Osteoblast (primary cell): ENCODE results near the gene KLK3. TPM values are rescaled to one million over a fixed set of nuclear protein-coding genes. Genes with fewer than 3 reads are reported as not detected.

ENCODE experiments used
- DNase-seq: peaks from one replicate; pipeline ENCODE4 v3.0.0; 2011; ENCODE audit warnings: low spot score, mixed read lengths; ENCODE audit not compliant: insufficient read length; ENCODE audit errors: missing footprints
- H2AFZ ChIP-seq: 2 replicates; pipeline ENCODE4 v1.6.0; 2011; ENCODE audit warnings: mild to moderate bottlenecking, low read length
- H3K27ac ChIP-seq: 2 replicates; pipeline ENCODE4 v1.5.1; 2011; ENCODE audit warnings: mild to moderate bottlenecking, low read depth, low read length, moderate library complexity
- H3K27me3 ChIP-seq: 2 replicates; pipeline ENCODE4 v1.6.0; 2012; ENCODE audit warnings: mild to moderate bottlenecking, control low read depth, inconsistent platforms, low read length, moderate library complexity; ENCODE audit not compliant: insufficient read depth
- H3K36me3 ChIP-seq: 2 replicates; pipeline ENCODE4 v1.5.1; 2011; ENCODE audit warnings: mild to moderate bottlenecking, low read length, control low read depth, moderate library complexity; ENCODE audit not compliant: insufficient read depth
- H3K4me1 ChIP-seq: 2 replicates; pipeline ENCODE4 v1.5.1; 2011; ENCODE audit warnings: mild to moderate bottlenecking, low read length, control low read depth, moderate library complexity; ENCODE audit not compliant: insufficient read depth
- H3K4me2 ChIP-seq: 2 replicates; pipeline ENCODE4 v1.6.0; 2011; ENCODE audit warnings: mild to moderate bottlenecking, low read length; ENCODE audit not compliant: insufficient read depth
- H3K4me3 ChIP-seq: fragments of 200-600 bp; sonication (generic); 3 replicates; pipeline ENCODE4 v1.5.1; 2012; ENCODE audit warnings: mild to moderate bottlenecking, low read length, inconsistent platforms; ENCODE audit not compliant: insufficient read depth
- H3K79me2 ChIP-seq: 2 replicates; pipeline ENCODE4 v1.6.0; 2012; ENCODE audit warnings: mild to moderate bottlenecking, low read length, control low read depth, inconsistent platforms; ENCODE audit not compliant: insufficient read depth
- H3K9me3 ChIP-seq: 2 replicates; pipeline ENCODE4 v1.5.1; 2011; ENCODE audit warnings: low read depth, low read length, control low read depth
- H4K20me1 ChIP-seq: 2 replicates; pipeline ENCODE4 v1.6.0; 2012; ENCODE audit warnings: mild to moderate bottlenecking, low read length, control low read depth; ENCODE audit not compliant: insufficient read depth
- total RNA-seq: library from RNA; depleted of rRNA; stranded (reverse); fragments of >200 nt; gene quantifications from 2 replicates; pipeline ENCODE4 v1.2.3, GENCODE V29; 2012
- TF ChIP-seq, protein P1 (sequence below): IDR thresholded peaks from 2 replicates; pipeline ENCODE4 v1.5.1; 2011; ENCODE audit warnings: mild to moderate bottlenecking, low read depth, low read length, moderate library complexity; ENCODE audit errors: extremely low read depth

The KLK3 gene
- total RNA-seq, 1 donor = not detected

DNA sequence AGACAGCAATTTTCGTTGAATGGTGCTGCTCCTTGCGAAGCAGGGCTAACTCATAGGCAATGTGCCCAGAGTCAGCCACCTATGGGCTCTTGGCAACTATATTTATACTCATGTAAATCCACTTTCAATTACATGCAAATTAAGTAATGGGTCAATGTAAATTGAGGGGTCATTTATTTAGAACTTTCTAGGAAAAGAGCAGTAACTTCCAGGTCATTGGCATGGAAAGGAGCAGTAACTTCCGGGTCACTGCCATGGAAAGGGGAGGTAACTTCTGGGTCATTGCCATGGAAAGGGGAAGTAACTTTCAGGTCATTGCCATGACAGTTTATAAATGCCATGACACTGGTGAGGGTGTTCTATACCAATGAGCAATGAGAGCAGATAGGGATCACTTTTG lies 44.9 kb downstream of the KLK3 start:
- H3K27me3 ChIP-seq = no peaks in the 10 kb centered on the region
- H3K79me2 ChIP-seq = no peaks in the 10 kb centered on the region
- no peak for DNase-seq
- H3K4me3 ChIP-seq = no peak overlapping the region
- H3K9me3 ChIP-seq = no peaks in the 10 kb centered on the region
- no peaks in the 10 kb centered on the region for H4K20me1 ChIP-seq
- no peaks in the 10 kb centered on the region for H3K36me3 ChIP-seq
- TF ChIP-seq, protein P1, sequence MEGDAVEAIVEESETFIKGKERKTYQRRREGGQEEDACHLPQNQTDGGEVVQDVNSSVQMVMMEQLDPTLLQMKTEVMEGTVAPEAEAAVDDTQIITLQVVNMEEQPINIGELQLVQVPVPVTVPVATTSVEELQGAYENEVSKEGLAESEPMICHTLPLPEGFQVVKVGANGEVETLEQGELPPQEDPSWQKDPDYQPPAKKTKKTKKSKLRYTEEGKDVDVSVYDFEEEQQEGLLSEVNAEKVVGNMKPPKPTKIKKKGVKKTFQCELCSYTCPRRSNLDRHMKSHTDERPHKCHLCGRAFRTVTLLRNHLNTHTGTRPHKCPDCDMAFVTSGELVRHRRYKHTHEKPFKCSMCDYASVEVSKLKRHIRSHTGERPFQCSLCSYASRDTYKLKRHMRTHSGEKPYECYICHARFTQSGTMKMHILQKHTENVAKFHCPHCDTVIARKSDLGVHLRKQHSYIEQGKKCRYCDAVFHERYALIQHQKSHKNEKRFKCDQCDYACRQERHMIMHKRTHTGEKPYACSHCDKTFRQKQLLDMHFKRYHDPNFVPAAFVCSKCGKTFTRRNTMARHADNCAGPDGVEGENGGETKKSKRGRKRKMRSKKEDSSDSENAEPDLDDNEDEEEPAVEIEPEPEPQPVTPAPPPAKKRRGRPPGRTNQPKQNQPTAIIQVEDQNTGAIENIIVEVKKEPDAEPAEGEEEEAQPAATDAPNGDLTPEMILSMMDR = no peak
- no peak overlapping the region for H2AFZ ChIP-seq
- no peak overlapping the region for H3K27ac ChIP-seq
- no peak overlapping the region for H3K4me2 ChIP-seq
- no peaks in the 10 kb centered on the region for H3K4me1 ChIP-seq

DNA sequence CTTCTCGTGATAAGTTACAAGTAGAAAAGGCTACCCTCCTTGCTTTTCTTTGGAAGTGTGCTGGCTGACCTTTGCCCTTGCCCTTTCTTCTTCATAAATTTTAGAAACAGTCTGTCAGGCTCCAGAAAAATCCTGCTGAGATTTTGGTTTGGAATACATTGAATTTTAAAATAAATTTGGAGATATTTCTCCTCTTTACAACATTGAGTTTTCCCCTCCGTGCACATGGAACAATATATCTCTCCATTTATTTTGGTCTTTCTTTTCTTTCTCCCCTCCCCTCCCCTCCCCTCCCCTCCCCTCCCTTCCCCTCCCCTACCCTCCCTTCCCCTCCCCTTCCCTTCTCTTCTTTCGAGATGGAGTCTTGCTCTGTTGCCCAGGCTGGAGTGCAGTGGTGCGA lies 47.9 kb downstream of the KLK3 start:
- DNase-seq = no peak
- H3K9me3 ChIP-seq = no peaks in the 10 kb centered on the region
- no peak overlapping the region for H3K4me3 ChIP-seq
- H3K4me1 ChIP-seq = no peaks in the 10 kb centered on the region
- no peaks in the 10 kb centered on the region for H4K20me1 ChIP-seq
- no peaks in the 10 kb centered on the region for H3K36me3 ChIP-seq
- H3K4me2 ChIP-seq = no peak overlapping the region
- H3K79me2 ChIP-seq = no peaks in the 10 kb centered on the region
- TF ChIP-seq, protein P1 = no peak
- no peak overlapping the region for H3K27ac ChIP-seq
- no peak overlapping the region for H2AFZ ChIP-seq
- peaks cover 3% of the 10 kb centered on the region for H3K27me3 ChIP-seq

DNA sequence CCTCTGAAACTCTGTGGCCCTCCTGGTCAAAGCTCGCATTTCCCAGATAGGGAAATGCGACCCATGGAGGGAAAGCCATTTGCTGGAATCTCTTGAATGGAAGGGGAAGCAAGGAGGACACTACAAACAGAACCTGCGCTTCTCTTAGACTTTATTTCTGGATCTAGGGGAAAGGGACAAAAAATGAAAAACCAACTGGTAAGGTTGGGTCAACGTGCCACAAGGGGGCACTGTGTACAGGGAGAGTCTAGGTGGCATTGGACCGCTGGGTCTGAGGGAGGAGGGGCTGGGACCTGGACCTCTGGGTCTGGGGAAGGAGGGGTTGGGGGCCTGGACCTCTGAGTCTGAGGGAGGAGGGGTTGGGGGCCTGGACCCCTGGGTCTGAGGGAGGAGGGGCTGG lies 51.5 kb downstream of the KLK3 start:
- Histone ChIP-seq H3K4me2 (no peak overlapping the region), H3K27ac (no peak overlapping the region), H3K9me3 (no peaks in the 10 kb centered on the region), H3K27me3 (peaks cover 30% of the 10 kb centered on the region), H3K4me3 (no peak overlapping the region), H3K4me1 (no peaks in the 10 kb centered on the region), H2AFZ (no peak overlapping the region), H3K79me2 (no peaks in the 10 kb centered on the region), H4K20me1 (no peaks in the 10 kb centered on the region), H3K36me3 (no peaks in the 10 kb centered on the region)
- TF ChIP-seq, protein P1 = peak; percentile 48
- DNase-seq = peak; percentile 91

DNA sequence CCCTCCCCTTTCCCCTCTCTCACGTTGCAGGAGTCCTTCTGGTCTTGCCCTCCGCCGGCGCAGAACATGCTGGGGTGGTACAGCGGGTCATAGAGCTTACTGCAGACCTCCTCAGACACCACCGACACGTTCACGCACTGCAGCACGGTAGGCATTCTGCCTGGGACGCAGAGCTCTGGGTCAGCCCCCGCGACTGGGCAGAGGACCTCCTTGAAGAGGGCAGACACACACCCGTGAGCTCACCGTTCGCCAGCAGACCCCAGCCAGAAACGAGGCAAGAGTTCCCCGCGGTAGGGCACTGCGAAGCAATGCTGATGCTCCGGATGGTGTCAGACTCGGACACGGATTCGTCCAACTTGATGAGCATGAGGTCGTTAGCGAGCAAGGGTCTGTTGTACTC lies 53.6 kb downstream of the KLK3 start:
- Histone ChIP-seq H2AFZ (no peak overlapping the region), H4K20me1 (no peaks in the 10 kb centered on the region), H3K27ac (no peak overlapping the region), H3K4me2 (no peak overlapping the region), H3K36me3 (no peaks in the 10 kb centered on the region), H3K9me3 (no peaks in the 10 kb centered on the region), H3K79me2 (no peaks in the 10 kb centered on the region), H3K4me3 (no peak overlapping the region), H3K4me1 (no peaks in the 10 kb centered on the region), H3K27me3 (peaks cover 43% of the 10 kb centered on the region)
- DNase-seq = no peak
- TF ChIP-seq, protein P1 = no peak
